Tibial nerve (tissue), 4 donors: ENCODE measurements around the gene MARS1.

Experiments
- CTCF ChIP-seq, 5 experiments: fragments of 200-600 bp in 3 of 5; fragments of 450-650 bp in 2 of 5; sonication (generic) in 3 of 5; IDR thresholded peaks; one replicate each; pipeline ENCODE4 v1.5.1; 2016 to 2019; ENCODE audit warnings: antibody characterized with exemption in 5 of 5, mild to moderate bottlenecking in 3 of 5, moderate library complexity in 2 of 5
- EP300 ChIP-seq, 2 donors: sonication (generic); formaldehyde crosslinking; IDR thresholded peaks; one replicate each; pipeline ENCODE4 v1.6.1; 2017; ENCODE audit warnings: antibody characterized with exemption in 2 of 2, mild to moderate bottlenecking in 1 of 2

DNA sequence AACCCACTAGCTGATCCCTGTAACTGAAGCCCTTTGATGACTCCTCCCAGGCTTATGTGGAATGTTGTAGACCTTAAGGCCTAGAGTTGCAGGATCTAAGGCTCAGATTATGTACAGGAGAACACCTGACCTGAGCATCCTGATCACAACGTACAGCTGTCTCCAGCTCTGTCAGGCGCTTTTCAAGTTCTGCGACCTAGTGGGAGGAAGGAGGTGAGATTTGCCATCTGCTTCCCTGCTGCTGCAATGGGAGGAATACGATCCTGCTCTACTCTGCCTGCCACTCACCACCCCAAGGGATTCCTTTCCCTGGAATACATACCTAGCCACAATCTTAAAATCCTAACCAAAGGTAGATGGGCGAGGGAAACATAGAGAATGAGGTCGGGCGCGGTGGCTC is 45.2 kb downstream of the MARS1 start:
- TF ChIP-seq CTCF (IDR thresholded peaks at IDR 0.05) (no peak), EP300 (IDR thresholded peaks at IDR 0.05) (no peak)
